VCaP (cell line): ENCODE measurements around the gene GJA4.
"Not testable (repeated sequence)": the region's sequence is repeated elsewhere in the genome, so short reads cannot be mapped to it uniquely, and the experiment has no call there.

ENCODE experiments used
- H3K27ac ChIP-seq: fragments of 450-650 bp; 2 replicates; pipeline ENCODE4 v1.5.1; 2017
- CTCF ChIP-seq: fragments of 450-650 bp; conservative IDR thresholded peaks from 2 replicates; pipeline ENCODE4 v1.5.1; 2017; ENCODE audit warnings: mild to moderate bottlenecking, moderate library complexity

The GJA4 gene

GRCh38 chr1:34808051-34808810, 15.4 kb downstream of the GJA4 start:
- H3K27ac ChIP-seq: no peak overlapping the region
- no peak for TF ChIP-seq CTCF

GRCh38 chr1:34810781-34811180, 18.0 kb downstream of the GJA4 start:
- H3K27ac ChIP-seq: not testable (repeated sequence)

GRCh38 chr1:34816332-34816731, 23.5 kb downstream of the GJA4 start:
- H3K27ac ChIP-seq: peak overlapping the region; percentile 60
- TF ChIP-seq CTCF: no peak

GRCh38 chr1:34816778-34817177, 24.0 kb downstream of the GJA4 start:
- TF ChIP-seq CTCF: no peak
- peak overlapping the region; percentile 60 for H3K27ac ChIP-seq

GRCh38 chr1:34818862-34819261, 26.1 kb downstream of the GJA4 start:
- not testable (repeated sequence) for H3K27ac ChIP-seq

- TF ChIP-seq CTCF: no peak
- no peak overlapping the region for H3K27ac ChIP-seq
Observed at GRCh38 chr1:34822202-34822601, 29.4 kb downstream of the GJA4 start.

GRCh38 chr1:34824817-34825454, 32.1 kb downstream of the GJA4 start:
- TF ChIP-seq CTCF: no peak
- peak overlapping the region; percentile 57; the same call in 1 of the 2 replicates for H3K27ac ChIP-seq

GRCh38 chr1:34825455-34826091, 32.8 kb downstream of the GJA4 start:
- peak overlapping the region; percentile 57; the same call in 1 of the 2 replicates for H3K27ac ChIP-seq
- no peak for TF ChIP-seq CTCF
